Prostate gland (tissue), 2 donors: Measurements from ENCODE around the gene BOLA1.

Experiments
- CTCF ChIP-seq, 4 experiments: fragments of 200-600 bp in 2 of 4; fragments of 450-650 bp in 2 of 4; sonication (generic) in 2 of 4; IDR thresholded peaks; 1 replicate in 3 of 4; 2 replicates in 1 of 4; pipeline ENCODE4 v1.5.1; 2016 to 2019; ENCODE audit warnings: antibody characterized with exemption in 4 of 4, mild to moderate bottlenecking in 2 of 4, moderate library complexity in 2 of 4
- POLR2A ChIP-seq: fragments of 450-650 bp; IDR thresholded peaks from one replicate; pipeline ENCODE4 v1.6.1; 2016; ENCODE audit warnings: antibody characterized with exemption, mild to moderate bottlenecking

GRCh38 chr1:149915429-149916192 is 16.2 kb downstream of the BOLA1 start:
- TF ChIP-seq CTCF (IDR thresholded peaks at IDR 0.05) (no peak), POLR2A (no peak)
